DND-41 (cell line): ENCODE measurements around the gene ERBB2.

Source experiments
- ATAC-seq: fragments of 200-7000 bp; cut with Tn5 transposase; 3 replicates; pipeline ENCODE4 v1.9.1; 2021; ENCODE audit warnings: low read depth; ENCODE audit not compliant: insufficient read depth
- DNase-seq: peaks from one replicate; pipeline ENCODE4 v3.0.0-alpha.2; 2020
- H2AFZ ChIP-seq: 2 replicates; pipeline ENCODE4 v1.6.0; 2012; ENCODE audit warnings: low read depth, low read length
- H3K27ac ChIP-seq: 2 replicates; pipeline ENCODE4 v1.5.1; 2012; ENCODE audit warnings: low read length, inconsistent platforms
- H3K27me3 ChIP-seq: fragments of 200-600 bp; sonication (generic); 2 replicates; pipeline ENCODE4 v1.6.0; 2012; ENCODE audit warnings: low read length, mild to moderate bottlenecking, inconsistent platforms; ENCODE audit not compliant: insufficient read depth, poor library complexity
- H3K36me3 ChIP-seq: 2 replicates; pipeline ENCODE4 v1.5.1; 2012; ENCODE audit warnings: low read length, inconsistent platforms; ENCODE audit not compliant: insufficient read depth
- H3K4me1 ChIP-seq: 2 replicates; pipeline ENCODE4 v1.5.1; 2012; ENCODE audit warnings: mild to moderate bottlenecking, low read length; ENCODE audit not compliant: insufficient read depth
- H3K4me2 ChIP-seq: 2 replicates; pipeline ENCODE4 v1.6.0; 2012; ENCODE audit warnings: mild to moderate bottlenecking, moderate library complexity, low read length, inconsistent platforms; ENCODE audit not compliant: insufficient read depth
- H3K4me3 ChIP-seq, 2 experiments: fragments of 200-600 bp in 1 of 2; shearing (Covaris generic) in 1 of 2; 2 replicates each; pipeline ENCODE4 v1.5.1; 2012 to 2016; ENCODE audit warnings: inconsistent platforms in 2 of 2, low read length in 2 of 2, mild to moderate bottlenecking in 2 of 2, low read depth in 1 of 2, moderate library complexity in 1 of 2
- H3K79me2 ChIP-seq: 2 replicates; pipeline ENCODE4 v1.6.0; 2012; ENCODE audit warnings: low read length, inconsistent platforms; ENCODE audit not compliant: insufficient read depth
- H3K9ac ChIP-seq: 2 replicates; pipeline ENCODE4 v1.6.0; 2012; ENCODE audit warnings: low read depth, mild to moderate bottlenecking, inconsistent platforms, low read length, moderate library complexity
- H3K9me3 ChIP-seq: 2 replicates; pipeline ENCODE4 v1.5.1; 2012; ENCODE audit warnings: low read length, moderate library complexity, mild to moderate bottlenecking, inconsistent platforms; ENCODE audit not compliant: insufficient read depth, severe bottlenecking
- H4K20me1 ChIP-seq: 2 replicates; pipeline ENCODE4 v1.6.0; 2012; ENCODE audit warnings: low read length; ENCODE audit not compliant: insufficient read depth
- EZH2 ChIP-seq: IDR thresholded peaks from 3 replicates; pipeline ENCODE4 v1.6.1; 2012; ENCODE audit warnings: borderline replicate concordance, low read depth, mild to moderate bottlenecking, moderate library complexity, low read length, inconsistent platforms; ENCODE audit not compliant: severe bottlenecking
- TF ChIP-seq, protein P1 (sequence below): IDR thresholded peaks from 2 replicates; pipeline ENCODE4 v1.5.1; 2012; ENCODE audit warnings: borderline replicate concordance, low read length, moderate library complexity, mild to moderate bottlenecking; ENCODE audit not compliant: poor library complexity, severe bottlenecking; ENCODE audit errors: extremely low read depth

Gene ERBB2

DNA sequence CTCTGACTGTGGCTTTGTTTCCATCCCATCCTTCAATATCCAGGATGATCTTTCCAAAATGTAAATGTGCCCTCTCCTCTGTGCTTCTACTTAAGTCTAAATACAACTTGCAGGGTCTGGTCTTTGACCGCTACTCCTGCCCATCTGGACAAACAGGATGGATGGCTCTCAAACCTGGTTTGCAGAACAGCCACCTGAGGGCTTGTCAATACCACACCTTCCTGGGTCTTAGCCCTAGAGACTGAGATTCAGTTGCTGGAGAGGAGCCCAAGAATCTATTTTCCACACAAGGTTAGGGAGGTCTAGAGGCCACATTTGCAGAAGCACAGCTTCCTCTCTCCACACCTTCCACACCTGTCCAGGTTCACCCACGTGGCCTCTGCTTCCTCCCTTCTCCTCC is 36.0 kb downstream of the ERBB2 start:
- no peak overlapping the region for H3K4me2 ChIP-seq

DNA sequence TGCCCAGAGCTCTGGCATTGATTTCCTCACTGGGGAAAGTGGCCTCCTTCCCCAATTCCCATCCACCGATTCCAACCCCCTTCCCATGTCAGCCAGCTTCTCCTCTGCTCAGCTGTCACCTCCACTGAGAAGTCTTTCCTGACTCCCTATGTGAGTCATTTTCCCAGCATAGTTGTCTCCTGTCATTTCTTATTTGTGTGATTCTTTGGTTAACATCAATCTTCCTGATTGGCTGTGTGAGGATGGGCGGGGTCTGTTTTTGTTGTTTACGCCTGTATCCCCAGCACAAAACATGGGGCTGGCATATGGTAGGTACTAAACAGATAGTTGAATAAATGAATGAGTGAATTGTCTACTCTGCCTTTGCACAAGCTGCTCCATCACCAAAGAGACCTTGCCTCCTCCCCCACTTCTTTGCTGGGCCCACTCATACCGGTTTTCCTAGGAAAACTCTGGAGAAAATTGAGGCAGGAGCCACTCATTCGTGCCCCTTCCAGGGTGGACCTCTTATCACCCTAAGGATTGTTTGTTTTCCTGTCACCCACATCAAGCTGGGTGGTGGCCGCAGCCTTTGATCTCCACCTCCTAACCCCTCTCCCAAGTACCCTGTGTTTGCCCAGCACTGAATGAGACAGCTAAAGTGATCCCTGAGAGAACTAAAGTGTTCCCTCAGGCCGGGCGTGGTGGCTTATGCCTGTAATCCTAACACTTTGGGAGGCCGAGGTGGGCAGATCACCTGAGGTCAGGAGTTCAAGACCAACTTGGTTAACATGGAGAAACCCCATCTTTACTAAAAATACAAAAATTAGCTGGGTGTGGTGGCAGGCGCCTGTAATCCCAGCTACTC is 36.7 kb downstream of the ERBB2 start:
- Histone ChIP-seq H3K4me2 (no peak overlapping the region), H3K27ac (no peak overlapping the region), H3K36me3 (no peaks in the 10 kb centered on the region), H3K9me3 (no peaks in the 10 kb centered on the region), H3K4me1 (no peaks in the 10 kb centered on the region), H3K79me2 (no peaks in the 10 kb centered on the region), H4K20me1 (no peaks in the 10 kb centered on the region), H2AFZ (no peak overlapping the region), H3K27me3 (no peaks in the 10 kb centered on the region), H3K4me3 (no peak overlapping the region), H3K9ac (no peak overlapping the region)
- TF ChIP-seq, protein P1, sequence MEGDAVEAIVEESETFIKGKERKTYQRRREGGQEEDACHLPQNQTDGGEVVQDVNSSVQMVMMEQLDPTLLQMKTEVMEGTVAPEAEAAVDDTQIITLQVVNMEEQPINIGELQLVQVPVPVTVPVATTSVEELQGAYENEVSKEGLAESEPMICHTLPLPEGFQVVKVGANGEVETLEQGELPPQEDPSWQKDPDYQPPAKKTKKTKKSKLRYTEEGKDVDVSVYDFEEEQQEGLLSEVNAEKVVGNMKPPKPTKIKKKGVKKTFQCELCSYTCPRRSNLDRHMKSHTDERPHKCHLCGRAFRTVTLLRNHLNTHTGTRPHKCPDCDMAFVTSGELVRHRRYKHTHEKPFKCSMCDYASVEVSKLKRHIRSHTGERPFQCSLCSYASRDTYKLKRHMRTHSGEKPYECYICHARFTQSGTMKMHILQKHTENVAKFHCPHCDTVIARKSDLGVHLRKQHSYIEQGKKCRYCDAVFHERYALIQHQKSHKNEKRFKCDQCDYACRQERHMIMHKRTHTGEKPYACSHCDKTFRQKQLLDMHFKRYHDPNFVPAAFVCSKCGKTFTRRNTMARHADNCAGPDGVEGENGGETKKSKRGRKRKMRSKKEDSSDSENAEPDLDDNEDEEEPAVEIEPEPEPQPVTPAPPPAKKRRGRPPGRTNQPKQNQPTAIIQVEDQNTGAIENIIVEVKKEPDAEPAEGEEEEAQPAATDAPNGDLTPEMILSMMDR = no peak
- TF ChIP-seq EZH2 = no peak
- ATAC-seq (no peak), DNase-seq (no peak)

More for the DNA sequence above, 36.0 kb downstream of the ERBB2 start:
- Histone ChIP-seq H3K4me3 (no peak overlapping the region), H3K36me3 (no peaks in the 10 kb centered on the region), H3K4me1 (peaks cover 2% of the 10 kb centered on the region; the same call in 1 of the 2 replicates), H3K9me3 (no peaks in the 10 kb centered on the region), H3K9ac (no peak overlapping the region), H3K27me3 (no peaks in the 10 kb centered on the region), H3K79me2 (no peaks in the 10 kb centered on the region), H4K20me1 (no peaks in the 10 kb centered on the region), H3K27ac (no peak overlapping the region), H2AFZ (no peak overlapping the region)
- no peak for TF ChIP-seq EZH2
- TF ChIP-seq, protein P1 = no peak
- DNase-seq = no peak
- no peak for ATAC-seq

DNA sequence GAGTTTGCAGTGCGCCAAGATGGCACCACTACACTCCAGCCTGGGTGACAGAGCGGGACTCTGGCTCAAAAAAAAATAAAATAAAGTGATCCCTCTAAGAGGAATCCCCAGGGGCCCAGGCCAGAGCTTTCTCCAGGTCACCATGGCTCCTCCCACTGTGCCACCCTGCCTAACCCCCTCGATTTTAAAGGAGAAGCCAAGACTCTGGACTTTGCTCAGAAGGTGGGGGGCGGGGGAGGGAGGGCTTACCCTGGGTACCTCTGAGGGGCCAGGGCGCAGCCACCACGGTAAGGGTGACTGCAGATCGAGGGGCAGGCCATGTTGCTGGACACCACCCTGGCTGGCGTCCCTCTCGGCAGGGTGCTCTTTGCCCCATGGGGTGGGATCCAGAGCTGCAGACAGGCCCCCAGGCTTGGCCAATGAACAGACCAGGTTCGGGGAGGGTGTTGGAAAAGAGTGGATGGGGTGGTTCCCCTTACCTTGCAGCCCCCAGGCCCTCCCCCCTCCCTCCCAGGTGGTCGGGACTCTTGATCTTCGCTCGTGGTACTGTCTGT is 37.4 kb downstream of the ERBB2 start:
- Histone ChIP-seq H3K4me1 (no peaks in the 10 kb centered on the region), H2AFZ (no peak overlapping the region), H3K79me2 (no peaks in the 10 kb centered on the region), H3K9ac (no peak overlapping the region), H3K27ac (no peak overlapping the region), H3K27me3 (no peaks in the 10 kb centered on the region), H3K9me3 (no peaks in the 10 kb centered on the region), H3K4me2 (no peak overlapping the region), H3K4me3 (no peak overlapping the region), H4K20me1 (no peaks in the 10 kb centered on the region), H3K36me3 (no peaks in the 10 kb centered on the region)
- ATAC-seq = no peak
- no peak for DNase-seq
- TF ChIP-seq EZH2 = no peak
- TF ChIP-seq, protein P1 = no peak
